Activated CD4-positive, alpha-beta memory T cell treated with anti-CD3 and anti-CD28 coated beads for 36 hours (primary cell): ENCODE results near the gene ADA. TPM values are rescaled to one million over a fixed set of nuclear protein-coding genes. Genes with fewer than 3 reads are reported as not detected.

ENCODE experiments used
- CTCF ChIA-PET: fragments of 350-600 bp; sonication (Branson Sonifier 250); formaldehyde crosslinking; loops from one replicate; lab custom pipeline; 2021; ENCODE audit warnings: antibody characterized with exemption, inconsistent platforms; lab: Charles Lee
- POLR2A ChIA-PET: fragments of 350-600 bp; sonication (Branson Sonifier 250); formaldehyde crosslinking; loops from one replicate; lab custom pipeline; 2021; ENCODE audit warnings: antibody characterized with exemption; lab: Charles Lee
- DNase-seq: peaks from one replicate; pipeline ENCODE4 v3.0.0-alpha.2; 2020
- H3K27ac Mint-ChIP-seq: one replicate; pipeline ENCODE4 v1.8.0; 2021; ENCODE audit warnings: mixed read lengths
- H3K27me3 Mint-ChIP-seq: one replicate; pipeline ENCODE4 v1.8.0; 2021; ENCODE audit warnings: mixed read lengths
- H3K36me3 Mint-ChIP-seq: one replicate; pipeline ENCODE4 v1.8.0; 2021; ENCODE audit warnings: mixed read lengths
- H3K4me1 Mint-ChIP-seq: one replicate; pipeline ENCODE4 v1.8.0; 2021; ENCODE audit warnings: low read depth, mixed read lengths
- H3K4me3 Mint-ChIP-seq: one replicate; pipeline ENCODE4 v1.8.0; 2021; ENCODE audit warnings: mild to moderate bottlenecking, mixed read lengths
- H3K9me3 Mint-ChIP-seq: one replicate; pipeline ENCODE4 v1.8.0; 2021; ENCODE audit warnings: mixed read lengths
- intact Hi-C: fragments of 100-400 bp; cut with micrococcal nuclease; formaldehyde crosslinking; loops from one replicate; pipeline ENCODE4 v1.15.1; 2023
- total RNA-seq, 2 experiments: library from RNA; stranded (reverse); gene quantifications; one replicate each; pipeline ENCODE4 v1.2.3, GENCODE V29; 2021

ADA gene
- total RNA-seq, 2 experiments from 2014 or later, result 35.7 to 38.0 TPM

GRCh38 chr20:44601801-44602204, 49.7 kb downstream of the ADA start:
- POLR2A ChIA-PET, result no interaction called here

GRCh38 chr20:44601236-44601671, 50.2 kb downstream of the ADA start:
- ChIA-PET POLR2A (no interaction called here), CTCF (interaction anchor here (1.3 kb wide), 1 partner anchor 9 kb away, joined by 6 read pairs; no protein-coding TSS in a partner anchor)
- Mint-ChIP-seq H3K36me3 (no peaks in the 10 kb centered on the region), H3K27ac (no peak overlapping the region), H3K4me3 (no peak overlapping the region), H3K27me3 (no peaks in the 10 kb centered on the region), H3K9me3 (no peaks in the 10 kb centered on the region), H3K4me1 (peaks cover 7% of the 10 kb centered on the region)
- DNase-seq, result no peak
- intact Hi-C loops, result no loop called here

More at GRCh38 chr20:44601801-44602204, 49.7 kb downstream of the ADA start:
- no peak overlapping the region for H3K27ac Mint-ChIP-seq
- CTCF ChIA-PET, result interaction anchor here (1.3 kb wide), 1 partner anchor 9 kb away, joined by 6 read pairs; no protein-coding TSS in a partner anchor
- H3K27me3 Mint-ChIP-seq, result no peaks in the 10 kb centered on the region
- H3K9me3 Mint-ChIP-seq, result no peaks in the 10 kb centered on the region
- intact Hi-C loops, result no loop called here
- no peak overlapping the region for H3K4me3 Mint-ChIP-seq
- peaks cover 7% of the 10 kb centered on the region for H3K4me1 Mint-ChIP-seq
- H3K36me3 Mint-ChIP-seq, result no peaks in the 10 kb centered on the region
- DNase-seq, result no peak

GRCh38 chr20:44600758-44601201, 50.7 kb downstream of the ADA start:
- Mint-ChIP-seq H3K9me3 (no peaks in the 10 kb centered on the region), H3K4me3 (no peak overlapping the region), H3K27ac (no peak overlapping the region), H3K27me3 (no peaks in the 10 kb centered on the region), H3K36me3 (no peaks in the 10 kb centered on the region), H3K4me1 (peaks cover 7% of the 10 kb centered on the region)
- DNase-seq, result no peak
- ChIA-PET CTCF (no interaction called here), POLR2A (no interaction called here)
- intact Hi-C loops, result no loop called here

GRCh38 chr20:44600301-44600700, 51.2 kb downstream of the ADA start:
- H3K4me1 Mint-ChIP-seq, result peaks cover 7% of the 10 kb centered on the region

GRCh38 chr20:44599715-44600114, 51.8 kb downstream of the ADA start:
- peaks cover 7% of the 10 kb centered on the region for H3K4me1 Mint-ChIP-seq
- H3K4me3 Mint-ChIP-seq, result no peak overlapping the region
- no peak for DNase-seq
- no peak overlapping the region for H3K27ac Mint-ChIP-seq
- POLR2A ChIA-PET, result no interaction called here
- H3K27me3 Mint-ChIP-seq, result no peaks in the 10 kb centered on the region
- no peaks in the 10 kb centered on the region for H3K36me3 Mint-ChIP-seq
- no peaks in the 10 kb centered on the region for H3K9me3 Mint-ChIP-seq
- intact Hi-C loops, result no loop called here
- CTCF ChIA-PET, result interaction anchor here (2.2 kb wide), 1 partner anchor 10 kb away, joined by 25 read pairs; no protein-coding TSS in a partner anchor

More at GRCh38 chr20:44600301-44600700, 51.2 kb downstream of the ADA start:
- no peaks in the 10 kb centered on the region for H3K36me3 Mint-ChIP-seq
- ChIA-PET POLR2A (no interaction called here), CTCF (no interaction called here)
- H3K27ac Mint-ChIP-seq, result no peak overlapping the region
- DNase-seq, result no peak
- H3K27me3 Mint-ChIP-seq, result no peaks in the 10 kb centered on the region
- intact Hi-C loops, result no loop called here
- no peaks in the 10 kb centered on the region for H3K9me3 Mint-ChIP-seq
- H3K4me3 Mint-ChIP-seq, result no peak overlapping the region

GRCh38 chr20:44598423-44599305, 52.8 kb downstream of the ADA start:
- Mint-ChIP-seq H3K27me3 (no peaks in the 10 kb centered on the region), H3K9me3 (no peaks in the 10 kb centered on the region), H3K4me3 (no peak overlapping the region), H3K4me1 (peaks cover 7% of the 10 kb centered on the region), H3K36me3 (no peaks in the 10 kb centered on the region), H3K27ac (no peak overlapping the region)
- peak; percentile 12 for DNase-seq
- POLR2A ChIA-PET, result no interaction called here
- intact Hi-C loops, result no loop called here
- CTCF ChIA-PET, result interaction anchor here (0.6 to 2.2 kb wide), 3 partner anchors 11 to 234 kb away, joined by 3 to 25 read pairs (median 3); no protein-coding TSS in a partner anchor

- DNase-seq, result no peak
- H3K27me3 Mint-ChIP-seq, result no peaks in the 10 kb centered on the region
These were observed 53.6 kb downstream of the ADA start for GRCh38 chr20:44597930-44598329.

GRCh38 chr20:44597516-44597915, 54.0 kb downstream of the ADA start:
- POLR2A ChIA-PET, result no interaction called here
- intact Hi-C loops, result no loop called here
- H3K9me3 Mint-ChIP-seq, result no peaks in the 10 kb centered on the region
- no peak overlapping the region for H3K4me3 Mint-ChIP-seq
- peaks cover 7% of the 10 kb centered on the region for H3K4me1 Mint-ChIP-seq
- DNase-seq, result no peak
- H3K27me3 Mint-ChIP-seq, result no peaks in the 10 kb centered on the region
- H3K27ac Mint-ChIP-seq, result no peak overlapping the region
- no peaks in the 10 kb centered on the region for H3K36me3 Mint-ChIP-seq
- CTCF ChIA-PET, result interaction anchor here (2.2 kb wide), 1 partner anchor 12 kb away, joined by 25 read pairs; no protein-coding TSS in a partner anchor

More at GRCh38 chr20:44597930-44598329, 53.6 kb downstream of the ADA start:
- POLR2A ChIA-PET, result no interaction called here
- CTCF ChIA-PET, result interaction anchor here (0.6 to 2.2 kb wide), 2 partner anchors 11 to 20 kb away, joined by 3 to 25 read pairs; no protein-coding TSS in a partner anchor
- Mint-ChIP-seq H3K9me3 (no peaks in the 10 kb centered on the region), H3K36me3 (no peaks in the 10 kb centered on the region), H3K27ac (no peak overlapping the region), H3K4me3 (no peak overlapping the region), H3K4me1 (peaks cover 7% of the 10 kb centered on the region)
- intact Hi-C loops, result no loop called here

- intact Hi-C loops, result no loop called here
These were observed 54.6 kb downstream of the ADA start for GRCh38 chr20:44596876-44597275.

GRCh38 chr20:44596010-44596409, 55.5 kb downstream of the ADA start:
- Mint-ChIP-seq H3K4me3 (no peak overlapping the region), H3K4me1 (peaks cover 7% of the 10 kb centered on the region), H3K9me3 (no peaks in the 10 kb centered on the region), H3K27me3 (no peaks in the 10 kb centered on the region), H3K27ac (no peak overlapping the region), H3K36me3 (no peaks in the 10 kb centered on the region)
- ChIA-PET CTCF (no interaction called here), POLR2A (no interaction called here)
- intact Hi-C loops, result no loop called here
- no peak for DNase-seq

More at GRCh38 chr20:44596876-44597275, 54.6 kb downstream of the ADA start:
- POLR2A ChIA-PET, result no interaction called here
- no peak for DNase-seq
- CTCF ChIA-PET, result no interaction called here
- Mint-ChIP-seq H3K9me3 (no peaks in the 10 kb centered on the region), H3K36me3 (no peaks in the 10 kb centered on the region), H3K4me3 (no peak overlapping the region), H3K27me3 (no peaks in the 10 kb centered on the region), H3K4me1 (peaks cover 7% of the 10 kb centered on the region), H3K27ac (no peak overlapping the region)

- POLR2A ChIA-PET, result no interaction called here
- Mint-ChIP-seq H3K27me3 (no peaks in the 10 kb centered on the region), H3K4me3 (no peak overlapping the region), H3K4me1 (peaks cover 7% of the 10 kb centered on the region), H3K27ac (no peak overlapping the region), H3K36me3 (no peaks in the 10 kb centered on the region), H3K9me3 (no peaks in the 10 kb centered on the region)
- intact Hi-C loops, result no loop called here
- DNase-seq, result peak; percentile 38
- CTCF ChIA-PET, result interaction anchor here (0.8 to 1.4 kb wide), 3 partner anchors 15 to 18 kb away, joined by 3 to 7 read pairs (median 3); no protein-coding TSS in a partner anchor
These were observed 56.8 kb downstream of the ADA start for GRCh38 chr20:44594730-44595129.

GRCh38 chr20:44593751-44594150, 57.7 kb downstream of the ADA start:
- H3K4me1 Mint-ChIP-seq, result peaks cover 6% of the 10 kb centered on the region
- H3K9me3 Mint-ChIP-seq, result no peaks in the 10 kb centered on the region
- no peak overlapping the region for H3K27ac Mint-ChIP-seq
- POLR2A ChIA-PET, result no interaction called here
- no peaks in the 10 kb centered on the region for H3K27me3 Mint-ChIP-seq
- CTCF ChIA-PET, result interaction anchor here (0.9 to 1.4 kb wide), 2 partner anchors 10 to 16 kb away, joined by 3 read pairs; no protein-coding TSS in a partner anchor
- H3K36me3 Mint-ChIP-seq, result no peaks in the 10 kb centered on the region
- no peak for DNase-seq
- no peak overlapping the region for H3K4me3 Mint-ChIP-seq
- intact Hi-C loops, result no loop called here
